Left renal pelvis (tissue), 4 donors: Measurements from ENCODE around the gene WSCD2. TPM values are rescaled to one million over a fixed set of nuclear protein-coding genes. Genes with fewer than 3 reads are reported as not detected.

Source experiments
- DNase-seq, 4 donors: peaks; one replicate each; pipeline ENCODE4 v3.0.0-alpha.2; 2013; ENCODE audit warnings: low read depth in 4 of 4, low spot score in 3 of 4
- polyA plus RNA-seq, 4 donors: library from polyadenylated mRNA; unstranded; fragments of 120-200 nt; gene quantifications; one replicate each; pipeline ENCODE4 v1.2.1, GENCODE V29; 2013; ENCODE audit not compliant: insufficient read length in 4 of 4

Gene WSCD2
- polyA plus RNA-seq, 4 donors = 7.9 to 10.8 (median 9.2) TPM

DNA sequence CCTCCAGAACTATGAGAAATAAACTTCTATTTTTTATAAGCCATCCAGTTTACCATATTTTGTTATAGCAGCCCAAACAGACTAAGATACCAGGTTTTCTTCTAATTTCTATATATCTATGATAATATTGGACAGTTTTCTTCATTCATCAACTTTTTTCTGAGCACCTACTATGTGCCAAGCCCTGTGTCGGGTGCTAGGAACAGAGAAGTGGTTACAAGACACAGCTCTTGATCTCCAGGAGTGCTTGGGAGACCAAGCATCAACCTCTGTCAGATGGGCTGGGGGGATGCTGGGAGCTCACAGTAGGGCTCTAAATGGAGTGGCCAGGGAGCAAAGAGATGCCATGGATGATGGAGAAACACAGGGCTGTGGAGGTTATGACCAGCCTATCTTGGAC is 2.9 kb upstream of the WSCD2 start:
- DNase-seq = no peak

DNA sequence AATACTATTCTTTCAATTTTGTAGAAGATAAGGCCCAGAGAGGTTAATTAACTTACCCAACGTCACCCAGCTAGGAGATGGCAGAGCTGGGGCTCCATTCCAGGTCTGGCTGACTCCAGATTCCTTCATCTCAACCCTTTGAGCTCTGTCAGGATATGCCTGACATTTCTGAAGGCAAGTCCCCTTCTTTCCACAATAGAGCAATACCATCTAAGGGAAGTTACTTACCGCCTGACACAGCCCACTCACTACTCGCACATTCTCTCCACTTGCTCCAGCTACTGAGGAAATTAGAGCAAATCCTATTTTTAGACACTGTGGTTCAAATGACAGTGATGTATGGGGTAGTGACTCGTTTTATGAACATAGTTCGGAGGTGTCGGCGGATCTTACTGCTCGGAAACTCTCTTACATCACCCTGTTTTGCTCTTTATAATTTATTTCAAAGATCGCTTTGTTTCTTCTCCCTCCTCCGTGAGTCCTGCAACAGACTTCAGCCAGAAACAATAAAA is 2.0 kb upstream of the WSCD2 start:
- DNase-seq = no peak

GRCh38 chr12:108127654-108128053 is 1.4 kb upstream of the WSCD2 start:
- DNase-seq = no peak

GRCh38 chr12:108128221-108129016 is 669 bp upstream of the WSCD2 start:
- no peak for DNase-seq

- no peak for DNase-seq
Measured at GRCh38 chr12:108131035-108131434, 1.9 kb downstream of the WSCD2 start.

DNA sequence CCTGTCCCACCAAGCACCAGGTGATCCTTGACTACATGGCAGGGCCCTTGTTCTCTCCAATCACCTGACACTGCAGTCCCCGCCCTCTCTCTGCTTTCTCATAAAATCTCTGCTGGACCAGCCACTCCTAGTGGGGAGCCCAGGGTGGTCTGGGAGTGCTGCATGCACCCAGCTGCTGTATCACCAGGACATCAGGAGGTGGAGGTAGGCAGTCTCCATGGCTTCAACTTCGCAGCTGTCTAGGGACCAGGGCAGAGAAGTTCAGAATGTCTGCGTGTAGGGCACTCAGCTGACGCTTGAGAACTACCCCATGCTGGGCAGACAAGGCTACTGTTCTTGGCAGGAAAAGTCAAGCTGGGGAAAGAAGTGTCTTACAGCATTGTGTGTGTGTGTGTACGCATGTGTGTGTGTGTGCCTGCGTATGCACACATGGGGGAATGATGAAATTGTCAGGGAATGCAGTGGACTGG is 2.6 kb downstream of the WSCD2 start:
- DNase-seq = no peak

GRCh38 chr12:108133482-108133881 is 4.4 kb downstream of the WSCD2 start:
- no peak for DNase-seq

- DNase-seq = no peak
Measured at GRCh38 chr12:108134744-108135143, 5.7 kb downstream of the WSCD2 start.

DNA sequence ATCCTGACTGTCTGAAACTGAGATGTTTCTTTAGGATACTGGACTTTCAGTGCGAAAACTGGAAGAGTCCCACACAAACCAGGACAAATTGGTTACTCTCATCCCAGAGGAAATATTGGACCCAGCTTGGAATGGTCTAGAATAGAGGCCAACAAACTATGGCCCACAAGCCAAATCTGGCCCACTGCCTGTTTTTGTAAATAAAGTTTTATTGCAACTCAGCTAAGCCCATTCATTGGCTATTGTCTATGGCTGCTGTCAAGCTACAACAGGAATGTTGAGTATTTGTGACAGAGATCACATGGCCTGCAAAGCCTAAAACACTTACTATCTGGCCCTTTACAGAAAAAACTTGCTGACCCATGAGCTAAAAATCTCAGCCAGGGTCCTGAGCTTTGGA is 6.5 kb downstream of the WSCD2 start:
- DNase-seq = no peak

DNA sequence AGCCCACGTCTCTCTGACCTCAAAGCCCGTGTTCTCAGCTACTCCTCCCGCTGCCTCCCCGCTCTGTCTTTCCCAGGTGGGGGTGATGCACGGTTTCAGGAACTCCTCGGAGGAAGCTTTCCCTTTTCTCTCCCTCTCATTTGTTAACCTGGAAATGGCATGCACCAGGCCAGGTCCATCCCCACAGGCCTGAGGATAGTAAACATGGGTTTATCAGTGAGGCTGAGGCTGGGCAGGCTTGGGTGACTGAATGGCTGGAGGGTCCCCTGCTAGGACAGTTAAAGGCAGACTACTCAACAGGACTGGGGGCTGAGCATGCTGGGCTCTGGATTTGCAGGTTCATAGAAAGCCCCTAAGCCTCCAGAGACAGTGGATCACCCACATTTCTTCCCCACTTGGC is 7.6 kb downstream of the WSCD2 start:
- DNase-seq = no peak

DNA sequence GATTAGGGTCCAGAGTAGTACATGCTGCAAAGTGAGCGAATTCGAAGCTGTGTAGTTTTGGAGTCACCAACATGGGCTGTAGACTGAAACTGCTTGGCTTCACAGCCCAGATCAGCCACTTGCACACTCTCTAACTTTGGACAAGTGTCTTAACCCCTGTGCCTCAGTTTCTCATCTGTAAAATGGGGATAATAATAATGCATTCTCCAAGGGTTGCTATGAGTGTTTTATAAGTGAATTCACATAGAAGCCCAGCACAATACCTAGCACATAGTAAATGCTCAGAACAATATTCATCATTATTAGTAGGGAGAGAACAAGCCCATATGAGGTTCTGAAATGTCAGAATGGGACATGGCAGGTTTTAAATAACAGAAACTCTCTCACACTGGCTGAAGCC is 10.4 kb downstream of the WSCD2 start:
- no peak for DNase-seq

DNA sequence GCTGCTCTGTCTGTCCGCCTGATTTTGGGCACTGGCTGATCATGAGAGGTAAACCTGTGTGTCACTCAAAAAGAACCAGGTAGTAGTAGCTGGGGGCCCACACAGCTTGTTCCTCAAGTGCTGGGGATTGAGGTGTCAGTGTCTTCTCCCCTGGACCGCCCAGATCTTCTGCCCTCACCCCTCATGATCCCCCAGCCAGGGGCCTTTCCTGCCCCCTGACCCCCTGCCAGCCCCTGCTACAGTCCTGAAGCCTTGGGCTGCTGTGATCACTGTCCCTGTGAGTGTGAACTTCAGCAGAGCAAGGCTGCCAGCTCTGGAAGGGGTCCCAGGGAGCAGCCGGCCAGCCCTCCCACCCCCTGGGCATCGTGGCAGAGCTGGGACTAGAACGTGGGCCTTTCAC is 11.4 kb downstream of the WSCD2 start:
- no peak for DNase-seq

- no peak for DNase-seq
Measured at GRCh38 chr12:108141600-108142130, 12.6 kb downstream of the WSCD2 start.

DNA sequence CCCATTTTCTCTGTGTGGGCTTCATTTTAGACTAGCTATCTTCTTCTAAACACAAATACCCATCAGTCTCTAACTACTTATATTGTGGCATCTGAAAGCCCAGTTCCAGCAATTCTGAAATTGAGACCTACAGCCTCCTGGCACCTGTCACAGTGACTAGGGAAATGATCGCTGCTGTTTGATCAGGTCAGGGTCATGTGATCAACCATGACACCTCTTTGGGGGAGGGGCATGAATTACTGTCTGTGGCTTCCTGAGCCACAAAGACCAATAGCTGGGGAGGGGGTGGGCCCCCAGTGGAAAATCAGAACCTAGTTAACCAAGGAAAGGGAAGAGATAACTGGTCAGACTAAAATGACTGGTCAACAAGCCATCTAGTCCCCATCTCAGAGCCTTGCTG is 14.1 kb downstream of the WSCD2 start:
- no peak for DNase-seq

GRCh38 chr12:108144080-108144479 is 15.0 kb downstream of the WSCD2 start:
- DNase-seq = no peak

GRCh38 chr12:108145011-108145410 is 15.9 kb downstream of the WSCD2 start:
- DNase-seq = no peak

DNA sequence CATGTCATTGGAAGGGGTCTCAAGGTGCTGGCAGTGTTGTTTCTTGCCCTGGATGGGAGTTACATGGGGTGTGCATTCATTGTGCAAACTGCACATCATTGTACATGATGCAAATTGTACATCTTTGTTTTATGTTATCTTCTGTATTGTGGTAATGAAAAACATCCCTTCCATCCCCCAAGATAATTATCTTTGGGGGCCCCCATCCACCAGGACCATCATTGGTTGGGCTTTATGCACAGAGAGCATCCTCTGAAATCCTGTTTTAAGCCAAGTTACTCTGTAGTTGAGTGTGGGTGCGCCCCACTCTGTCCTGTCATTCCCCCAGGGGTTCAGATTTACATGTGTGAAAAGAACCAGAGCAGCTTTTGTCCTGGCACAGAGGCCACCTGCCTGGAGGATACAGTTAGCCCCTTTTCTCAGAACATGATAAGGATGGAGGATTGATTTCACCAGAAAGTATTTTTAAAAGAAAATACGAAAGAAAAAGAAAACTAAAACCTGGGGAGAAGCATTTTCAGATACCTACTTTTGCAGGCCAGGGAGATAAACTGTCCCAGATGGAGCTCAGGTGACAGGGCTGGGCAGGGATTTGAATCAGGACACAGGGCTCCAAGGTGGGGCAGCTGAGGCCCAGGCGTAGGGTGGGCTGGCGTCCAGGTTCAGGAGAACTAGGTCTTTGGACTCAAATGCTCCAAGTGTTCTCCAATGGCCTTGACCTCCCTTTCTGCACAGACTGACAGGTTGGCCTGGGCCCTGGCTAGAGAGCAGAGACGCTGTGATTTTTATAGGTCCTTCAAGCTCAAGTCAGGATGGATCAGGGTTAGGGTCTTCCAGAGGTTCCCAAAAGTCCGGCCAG is 17.2 kb downstream of the WSCD2 start:
- no peak for DNase-seq

DNA sequence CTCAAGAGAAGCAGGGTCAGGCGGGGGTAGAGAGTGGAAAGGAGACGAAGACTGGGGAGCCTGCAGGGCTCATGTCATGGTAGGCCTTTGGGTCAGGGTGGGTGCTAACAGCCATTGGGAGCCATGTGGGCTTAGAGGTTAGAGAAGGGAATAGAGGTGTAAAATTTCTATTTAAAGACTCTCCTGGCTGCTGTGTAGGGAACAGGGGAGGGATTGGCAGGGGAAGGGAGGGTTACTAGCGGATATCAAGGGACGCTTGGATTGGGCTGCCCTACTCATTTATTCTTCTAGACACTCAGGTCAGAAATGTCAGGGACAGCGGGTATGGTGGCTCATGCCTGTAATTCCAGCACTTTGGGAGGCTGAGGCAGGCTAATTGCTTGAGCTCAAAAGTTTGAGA is 18.2 kb downstream of the WSCD2 start:
- no peak for DNase-seq

- DNase-seq = no peak
Measured at GRCh38 chr12:108148521-108149074, 19.5 kb downstream of the WSCD2 start.

GRCh38 chr12:108150436-108150835 is 21.3 kb downstream of the WSCD2 start:
- no peak for DNase-seq

DNA sequence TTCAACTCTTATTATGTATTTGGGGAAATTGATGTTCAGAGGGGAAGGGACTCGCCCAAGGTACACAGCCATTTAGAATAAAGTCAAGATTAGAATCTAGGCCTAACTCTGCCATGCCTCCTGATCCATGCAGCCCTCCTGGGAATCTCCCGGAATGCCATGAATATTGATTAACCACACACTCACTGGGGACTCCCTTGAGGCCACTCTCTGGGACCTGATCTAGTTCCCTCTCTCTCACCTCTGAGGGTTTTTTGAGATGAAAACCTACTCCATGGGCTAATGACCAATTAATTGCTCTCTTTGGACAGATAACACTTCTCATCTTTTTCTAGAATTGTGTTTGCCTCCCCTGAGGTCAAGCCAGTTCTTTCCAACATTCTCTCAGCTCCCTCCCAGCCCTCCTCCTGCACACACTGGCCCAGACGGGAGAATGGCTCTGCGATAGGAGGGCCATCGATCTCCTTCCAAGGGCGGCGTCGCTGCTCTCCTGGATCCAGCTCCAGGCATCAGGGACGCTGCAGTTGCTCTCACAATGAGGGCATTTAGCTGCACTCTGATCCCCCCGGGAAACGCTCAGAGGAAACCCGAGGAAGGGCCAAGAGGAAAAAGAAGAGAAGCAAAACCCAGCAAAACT is 22.6 kb downstream of the WSCD2 start:
- no peak for DNase-seq
